MM.1S (cell line): ENCODE results near the gene SUFU.
A peak's percentile ranks its signal among the peaks of the same experiment; 100 is the strongest.

ENCODE experiments used
- DNase-seq: peaks from one replicate; pipeline ENCODE4 v3.0.0-alpha.2; 2015
- H2AFZ ChIP-seq: fragments of 300-600 bp; sonication (generic); 2 replicates; pipeline ENCODE4 v1.6.0; 2016; ENCODE audit warnings: antibody characterized with exemption, low read length
- H3F3A ChIP-seq: fragments of 300-600 bp; sonication (generic); 2 replicates; pipeline ENCODE4 v1.6.1; 2016; ENCODE audit warnings: mild to moderate bottlenecking, antibody characterized with exemption, low read length, moderate library complexity, mixed read lengths; ENCODE audit not compliant: insufficient read depth
- H3K27ac ChIP-seq: fragments of 300-600 bp; sonication (generic); 2 replicates; pipeline ENCODE4 v1.5.1; 2016; ENCODE audit warnings: mild to moderate bottlenecking, low read length
- H3K27me3 ChIP-seq: fragments of 300-600 bp; sonication (generic); replicated peaks from 2 replicates; pipeline ENCODE4 v1.6.0; 2016; ENCODE audit warnings: low read length; ENCODE audit not compliant: insufficient read depth
- H3K36me3 ChIP-seq: fragments of 300-600 bp; sonication (generic); replicated peaks from 2 replicates; pipeline ENCODE4 v1.6.1; 2016; ENCODE audit warnings: mild to moderate bottlenecking, low read length, mixed read lengths; ENCODE audit not compliant: insufficient read depth
- H3K4me1 ChIP-seq: fragments of 300-600 bp; sonication (generic); 2 replicates; pipeline ENCODE4 v1.6.1; 2016; ENCODE audit warnings: low read length, mixed read lengths
- H3K4me2 ChIP-seq: fragments of 300-600 bp; sonication (generic); 2 replicates; pipeline ENCODE4 v1.6.0; 2016; ENCODE audit warnings: low read depth, low read length
- H3K4me3 ChIP-seq: fragments of 300-600 bp; sonication (generic); 2 replicates; pipeline ENCODE4 v1.5.1; 2016; ENCODE audit warnings: low read length, mixed read lengths
- H3K79me2 ChIP-seq: fragments of 300-600 bp; sonication (generic); 2 replicates; pipeline ENCODE4 v1.6.1; 2016; ENCODE audit warnings: mixed run types, low read length, mixed read lengths
- H3K9ac ChIP-seq: fragments of 300-600 bp; sonication (generic); 2 replicates; pipeline ENCODE4 v1.6.1; 2016; ENCODE audit warnings: low read length, mixed read lengths
- H3K9me2 ChIP-seq: fragments of 300-600 bp; sonication (generic); replicated peaks from 2 replicates; pipeline ENCODE4 v1.6.1; 2016; ENCODE audit warnings: mild to moderate bottlenecking, low read length, mixed read lengths; ENCODE audit not compliant: insufficient read depth
- H3K9me3 ChIP-seq: fragments of 300-600 bp; sonication (generic); replicated peaks from 2 replicates; pipeline ENCODE4 v1.6.1; 2016; ENCODE audit warnings: mild to moderate bottlenecking, low read length, mixed read lengths; ENCODE audit not compliant: insufficient read depth
- H4K20me1 ChIP-seq: fragments of 300-600 bp; sonication (generic); 2 replicates; pipeline ENCODE4 v1.6.1; 2016; ENCODE audit warnings: mild to moderate bottlenecking, low read length, moderate library complexity, mixed read lengths; ENCODE audit not compliant: insufficient read depth
- CTCF ChIP-seq: fragments of 300-600 bp; sonication (generic); IDR thresholded peaks from 2 replicates; pipeline ENCODE4 v1.5.1; 2016; ENCODE audit warnings: antibody characterized with exemption, low read length, mixed read lengths
- EZH2 ChIP-seq: fragments of 300-600 bp; sonication (generic); optimal IDR thresholded peaks from 2 replicates; pipeline ENCODE3; 2017; ENCODE audit warnings: low read depth, mild to moderate bottlenecking, antibody characterized with exemption, low read length, mixed read lengths
- EZH2phosphoT487 ChIP-seq: fragments of 300-600 bp; sonication (generic); IDR thresholded peaks from 2 replicates; pipeline ENCODE4 v1.6.1; 2018; ENCODE audit warnings: antibody characterized with exemption, low read length

Gene SUFU

GRCh38 chr10:102654566-102654965 is 150.8 kb downstream of the SUFU start:
- Histone ChIP-seq H3K9me2 (no peaks in the 10 kb centered on the region), H3K79me2 (peaks cover 71% of the 10 kb centered on the region), H3K36me3 (no peaks in the 10 kb centered on the region), H2AFZ (no peak overlapping the region), H3K9me3 (no peaks in the 10 kb centered on the region), H3K27ac (no peak overlapping the region), H3K9ac (no peak overlapping the region), H3K4me2 (no peak overlapping the region), H3K4me3 (no peak overlapping the region), H4K20me1 (peaks cover 17% of the 10 kb centered on the region), H3K27me3 (no peaks in the 10 kb centered on the region), H3K4me1 (peaks cover 27% of the 10 kb centered on the region), H3F3A (peaks cover 16% of the 10 kb centered on the region; the same call in 1 of the 2 replicates)
- TF ChIP-seq EZH2phosphoT487: no peak
- TF ChIP-seq EZH2: no peak
- no peak for TF ChIP-seq CTCF
- DNase-seq: no peak

DNA sequence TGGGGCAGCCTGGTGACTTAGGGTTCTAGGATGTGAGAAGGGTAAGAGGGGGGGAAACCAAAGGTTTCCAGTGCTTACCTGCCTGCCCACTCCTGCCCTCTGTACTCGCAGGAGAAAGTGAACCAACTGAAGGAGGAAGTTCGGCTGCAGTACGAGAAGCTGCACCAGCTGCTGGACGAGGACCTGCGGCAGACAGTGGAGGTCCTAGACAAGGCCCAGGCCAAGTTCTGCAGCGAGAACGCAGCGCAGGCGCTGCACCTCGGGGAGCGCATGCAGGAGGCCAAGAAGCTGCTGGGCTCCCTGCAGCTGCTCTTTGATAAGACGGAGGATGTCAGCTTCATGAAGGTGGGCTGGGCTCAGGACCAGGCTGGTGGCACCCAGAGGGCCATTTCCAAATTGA is 151.2 kb downstream of the SUFU start:
- Histone ChIP-seq H3K4me3 (no peak overlapping the region), H3K27ac (no peak overlapping the region), H3F3A (peaks cover 20% of the 10 kb centered on the region; the same call in 1 of the 2 replicates), H3K4me1 (peaks cover 25% of the 10 kb centered on the region), H3K79me2 (peaks cover 67% of the 10 kb centered on the region), H3K9ac (no peak overlapping the region), H3K36me3 (no peaks in the 10 kb centered on the region), H3K27me3 (no peaks in the 10 kb centered on the region), H3K9me3 (no peaks in the 10 kb centered on the region), H3K4me2 (no peak overlapping the region), H3K9me2 (no peaks in the 10 kb centered on the region), H4K20me1 (peaks cover 14% of the 10 kb centered on the region), H2AFZ (no peak overlapping the region)
- DNase-seq: no peak
- TF ChIP-seq EZH2: no peak
- TF ChIP-seq EZH2phosphoT487: no peak
- TF ChIP-seq CTCF: no peak

GRCh38 chr10:102656026-102656425 is 152.3 kb downstream of the SUFU start:
- Histone ChIP-seq H3K4me1 (peaks cover 26% of the 10 kb centered on the region), H2AFZ (no peak overlapping the region), H3K9me3 (no peaks in the 10 kb centered on the region), H3K4me2 (no peak overlapping the region), H3K79me2 (peaks cover 56% of the 10 kb centered on the region), H3K27ac (no peak overlapping the region), H3K4me3 (no peak overlapping the region), H3K36me3 (no peaks in the 10 kb centered on the region), H3K9me2 (no peaks in the 10 kb centered on the region), H4K20me1 (peaks cover 12% of the 10 kb centered on the region), H3K27me3 (no peaks in the 10 kb centered on the region), H3K9ac (no peak overlapping the region), H3F3A (peaks cover 29% of the 10 kb centered on the region)
- peak; percentile 0 for DNase-seq
- TF ChIP-seq EZH2phosphoT487: no peak
- TF ChIP-seq CTCF: no peak
- TF ChIP-seq EZH2: no peak
